OCI-LY1 (cell line): ENCODE results near the gene COG6.

Experiments used
- H2AFZ ChIP-seq: fragments of 200-600 bp; sonication (generic), shearing (Covaris generic); 2 replicates; pipeline ENCODE4 v1.6.0; 2014; ENCODE audit warnings: antibody characterized with exemption, mild to moderate bottlenecking, low read length
- H3F3A ChIP-seq: fragments of 200-600 bp; sonication (generic), shearing (Covaris generic); 2 replicates; pipeline ENCODE4 v1.6.0; 2014; ENCODE audit warnings: mild to moderate bottlenecking, antibody characterized with exemption, low read length, moderate library complexity; ENCODE audit not compliant: insufficient read depth
- H3K27ac ChIP-seq: fragments of 200-600 bp; sonication (generic); 2 replicates; pipeline ENCODE4 v1.5.1; 2014; ENCODE audit warnings: low read length, mixed run types, mild to moderate bottlenecking, low read depth; ENCODE audit not compliant: poor library complexity, severe bottlenecking
- H3K27me3 ChIP-seq: fragments of 200-600 bp; sonication (generic); 2 replicates; pipeline ENCODE4 v1.6.0; 2014; ENCODE audit warnings: antibody characterized with exemption, mild to moderate bottlenecking, low read length, moderate library complexity; ENCODE audit not compliant: insufficient read depth
- H3K36me3 ChIP-seq: fragments of 200-600 bp; sonication (generic); 2 replicates; pipeline ENCODE4 v1.6.1; 2014; ENCODE audit warnings: mild to moderate bottlenecking, antibody characterized with exemption, low read length, moderate library complexity, mixed read lengths; ENCODE audit not compliant: insufficient read depth
- H3K4me1 ChIP-seq: fragments of 200-600 bp; sonication (generic); 2 replicates; pipeline ENCODE4 v1.5.1; 2014; ENCODE audit warnings: mild to moderate bottlenecking, low read length, moderate library complexity; ENCODE audit not compliant: insufficient read depth, severe bottlenecking
- H3K4me2 ChIP-seq: fragments of 200-600 bp; sonication (generic), shearing (Covaris generic); 2 replicates; pipeline ENCODE4 v1.6.1; 2014; ENCODE audit warnings: low read length
- H3K4me3 ChIP-seq: fragments of 200-600 bp; sonication (generic); 2 replicates; pipeline ENCODE4 v1.5.1; 2014; ENCODE audit warnings: low read length, low read depth, mild to moderate bottlenecking, mixed read lengths; ENCODE audit not compliant: poor library complexity, severe bottlenecking
- H3K79me2 ChIP-seq: fragments of 200-600 bp; shearing (Covaris generic); 2 replicates; pipeline ENCODE4 v1.6.1; 2016; ENCODE audit warnings: mixed run types, low read length, mixed read lengths; ENCODE audit not compliant: insufficient read depth
- H3K9ac ChIP-seq: fragments of 200-600 bp; sonication (generic), shearing (Covaris generic); 2 replicates; pipeline ENCODE4 v1.6.1; 2014; ENCODE audit warnings: mild to moderate bottlenecking, low read length, mixed read lengths
- H3K9me2 ChIP-seq: fragments of 200-600 bp; sonication (generic), shearing (Covaris generic); 2 replicates; pipeline ENCODE4 v1.6.1; 2014; ENCODE audit warnings: low read depth, mild to moderate bottlenecking, low read length, mixed read lengths
- H3K9me3 ChIP-seq: fragments of 200-600 bp; shearing (Covaris generic); 2 replicates; pipeline ENCODE4 v1.6.1; 2014; ENCODE audit warnings: low read length, mixed read lengths
- H4K20me1 ChIP-seq: fragments of 200-600 bp; sonication (generic), shearing (Covaris generic); 2 replicates; pipeline ENCODE4 v1.6.0; 2016; ENCODE audit warnings: mild to moderate bottlenecking, low read length; ENCODE audit not compliant: insufficient read depth
- EZH2 ChIP-seq: fragments of 200-600 bp; sonication (generic), shearing (Covaris generic); IDR thresholded peaks from 2 replicates; pipeline ENCODE4 v1.8.0; 2017; ENCODE audit warnings: borderline replicate concordance, mixed run types, mild to moderate bottlenecking, antibody characterized with exemption, low read length, moderate library complexity, mixed read lengths
- TF ChIP-seq, protein P1 (sequence below): fragments of 200-600 bp; sonication (generic), shearing (Covaris generic); IDR thresholded peaks from 2 replicates; pipeline ENCODE4 v1.5.1; 2017; ENCODE audit warnings: mild to moderate bottlenecking, antibody characterized with exemption, low read length, moderate library complexity, mixed read lengths

Gene COG6

DNA sequence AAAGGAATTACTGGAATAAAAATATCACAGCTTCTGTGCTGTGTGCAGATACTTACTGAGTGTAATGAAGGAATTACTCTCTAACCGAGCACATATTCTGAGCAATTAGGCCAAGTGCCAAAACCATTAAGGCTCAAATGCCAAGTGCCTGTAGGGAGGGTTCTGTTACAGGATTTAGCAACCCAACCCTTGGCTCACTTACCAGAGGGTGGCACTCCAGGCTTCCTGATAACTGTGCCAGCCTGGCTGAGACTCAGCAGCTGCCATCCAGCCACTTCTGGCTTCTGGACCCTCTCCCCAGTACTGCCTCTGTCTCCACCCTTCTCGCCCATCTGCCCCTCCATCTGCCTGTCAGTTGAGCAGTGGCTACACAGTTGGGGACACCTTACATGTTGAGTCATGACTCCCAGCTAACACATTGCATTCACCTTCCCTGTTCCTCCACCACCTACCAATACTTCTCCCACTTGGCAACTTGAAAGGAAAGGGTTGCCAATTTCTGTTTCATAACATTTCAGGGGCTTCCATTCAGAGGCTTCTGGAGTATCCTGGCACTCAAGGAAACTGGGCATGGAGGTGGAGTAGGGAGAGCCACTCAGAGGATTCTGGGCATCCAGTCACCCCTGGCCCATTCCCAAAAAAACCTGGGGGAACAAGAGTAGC, 110.5 kb downstream of the COG6 start:
- no peaks in the 10 kb centered on the region for H3K9me2 ChIP-seq
- no peak overlapping the region for H2AFZ ChIP-seq
- no peak overlapping the region for H3K4me3 ChIP-seq
- no peak overlapping the region for H3K27ac ChIP-seq
- H3K9me3 ChIP-seq, result no peaks in the 10 kb centered on the region
- H3K27me3 ChIP-seq, result no peaks in the 10 kb centered on the region
- no peaks in the 10 kb centered on the region for H3K36me3 ChIP-seq
- H3K79me2 ChIP-seq, result no peaks in the 10 kb centered on the region
- no peak overlapping the region for H3K9ac ChIP-seq
- no peaks in the 10 kb centered on the region for H3F3A ChIP-seq
- H3K4me2 ChIP-seq, result no peak overlapping the region
- no peaks in the 10 kb centered on the region for H4K20me1 ChIP-seq
- TF ChIP-seq EZH2, result no peak
- TF ChIP-seq, protein P1, sequence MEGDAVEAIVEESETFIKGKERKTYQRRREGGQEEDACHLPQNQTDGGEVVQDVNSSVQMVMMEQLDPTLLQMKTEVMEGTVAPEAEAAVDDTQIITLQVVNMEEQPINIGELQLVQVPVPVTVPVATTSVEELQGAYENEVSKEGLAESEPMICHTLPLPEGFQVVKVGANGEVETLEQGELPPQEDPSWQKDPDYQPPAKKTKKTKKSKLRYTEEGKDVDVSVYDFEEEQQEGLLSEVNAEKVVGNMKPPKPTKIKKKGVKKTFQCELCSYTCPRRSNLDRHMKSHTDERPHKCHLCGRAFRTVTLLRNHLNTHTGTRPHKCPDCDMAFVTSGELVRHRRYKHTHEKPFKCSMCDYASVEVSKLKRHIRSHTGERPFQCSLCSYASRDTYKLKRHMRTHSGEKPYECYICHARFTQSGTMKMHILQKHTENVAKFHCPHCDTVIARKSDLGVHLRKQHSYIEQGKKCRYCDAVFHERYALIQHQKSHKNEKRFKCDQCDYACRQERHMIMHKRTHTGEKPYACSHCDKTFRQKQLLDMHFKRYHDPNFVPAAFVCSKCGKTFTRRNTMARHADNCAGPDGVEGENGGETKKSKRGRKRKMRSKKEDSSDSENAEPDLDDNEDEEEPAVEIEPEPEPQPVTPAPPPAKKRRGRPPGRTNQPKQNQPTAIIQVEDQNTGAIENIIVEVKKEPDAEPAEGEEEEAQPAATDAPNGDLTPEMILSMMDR, result peak; percentile 41; the same call in 1 of the 2 replicates
- H3K4me1 ChIP-seq, result peaks cover 12% of the 10 kb centered on the region

DNA sequence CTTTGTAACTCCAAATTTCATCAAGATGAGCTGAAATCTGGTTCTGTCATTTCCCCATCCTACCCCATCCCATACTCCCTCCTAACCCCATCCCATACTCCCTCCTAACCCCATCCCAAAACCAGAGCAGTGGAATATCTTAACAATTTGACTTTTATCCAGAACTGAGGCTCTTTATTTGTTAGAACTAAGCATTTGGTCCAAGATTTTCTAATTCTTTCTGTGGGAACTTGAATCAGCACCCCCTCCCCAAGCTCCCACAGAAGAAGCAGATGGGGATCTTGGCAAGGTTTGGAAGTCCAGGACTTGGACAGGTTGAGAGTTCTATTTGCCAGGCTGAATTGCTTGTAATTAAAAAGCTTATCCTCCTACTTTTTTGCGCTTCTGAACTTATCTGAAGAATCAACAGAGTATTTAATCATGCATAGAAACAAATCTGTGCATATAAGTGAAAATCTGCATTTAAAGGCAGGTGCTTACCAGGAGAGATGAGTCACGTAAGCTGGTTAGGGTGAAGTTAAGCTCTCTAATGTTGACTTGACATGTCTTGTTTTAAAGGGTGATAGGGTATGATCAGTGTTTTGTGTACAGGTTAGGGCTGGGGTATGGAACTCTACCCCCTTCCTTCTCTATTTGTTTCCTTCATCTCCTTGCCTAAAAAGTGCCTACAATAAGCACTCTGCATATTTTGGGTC, 111.1 kb downstream of the COG6 start:
- H3K9ac ChIP-seq, result no peak overlapping the region
- no peak overlapping the region for H2AFZ ChIP-seq
- H3K79me2 ChIP-seq, result no peaks in the 10 kb centered on the region
- no peaks in the 10 kb centered on the region for H3K9me2 ChIP-seq
- no peak overlapping the region for H3K27ac ChIP-seq
- no peaks in the 10 kb centered on the region for H3K9me3 ChIP-seq
- H3K4me3 ChIP-seq, result no peak overlapping the region
- no peak overlapping the region for H3K4me2 ChIP-seq
- H3K4me1 ChIP-seq, result peaks cover 12% of the 10 kb centered on the region
- no peak for TF ChIP-seq EZH2
- TF ChIP-seq, protein P1, result no peak
- H3F3A ChIP-seq, result no peaks in the 10 kb centered on the region
- no peaks in the 10 kb centered on the region for H3K27me3 ChIP-seq
- no peaks in the 10 kb centered on the region for H4K20me1 ChIP-seq
- H3K36me3 ChIP-seq, result no peaks in the 10 kb centered on the region

DNA sequence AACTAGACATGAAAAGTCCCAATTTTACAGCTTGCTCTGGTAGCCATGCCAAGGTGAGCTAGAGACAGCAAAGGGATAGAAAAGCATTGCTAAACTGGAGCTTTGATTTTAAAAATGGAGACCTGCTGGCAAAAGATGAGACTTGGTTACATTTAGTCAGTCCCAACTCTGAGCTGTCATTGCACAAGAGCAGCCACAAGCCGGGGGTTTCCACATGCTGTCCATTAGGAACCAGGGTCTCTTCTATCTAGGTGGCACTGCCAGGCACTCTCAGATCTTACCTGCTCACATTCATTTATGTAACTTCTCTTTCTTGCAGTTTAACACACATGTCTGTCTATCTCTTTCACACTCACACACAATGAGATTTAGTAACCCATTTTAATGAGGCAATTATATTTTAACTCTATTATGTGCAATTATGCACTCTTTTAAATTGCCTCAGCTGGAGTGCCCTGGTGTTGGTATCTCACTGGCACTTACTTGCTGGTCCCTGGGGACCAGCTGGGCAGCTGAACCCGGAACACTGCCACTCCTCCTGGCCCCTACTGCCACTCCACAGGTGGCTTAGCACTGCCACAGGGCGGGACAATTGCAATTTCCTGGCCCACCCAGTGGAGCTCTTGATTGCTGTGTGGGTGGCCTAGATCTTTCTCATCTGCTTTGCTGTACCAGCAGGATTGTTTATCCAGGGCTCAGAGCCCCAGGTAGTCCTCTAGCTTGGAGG, 112.5 kb downstream of the COG6 start:
- H3K9me3 ChIP-seq, result no peaks in the 10 kb centered on the region
- no peaks in the 10 kb centered on the region for H3K36me3 ChIP-seq
- H3K4me3 ChIP-seq, result no peak overlapping the region
- H3K9me2 ChIP-seq, result no peaks in the 10 kb centered on the region
- H3K4me1 ChIP-seq, result peaks cover 12% of the 10 kb centered on the region
- no peaks in the 10 kb centered on the region for H3F3A ChIP-seq
- no peak for TF ChIP-seq EZH2
- TF ChIP-seq, protein P1, result no peak
- H2AFZ ChIP-seq, result no peak overlapping the region
- no peak overlapping the region for H3K9ac ChIP-seq
- H3K27ac ChIP-seq, result no peak overlapping the region
- peak overlapping the region; percentile 21; the same call in 1 of the 2 replicates for H3K4me2 ChIP-seq
- no peaks in the 10 kb centered on the region for H3K79me2 ChIP-seq
- H4K20me1 ChIP-seq, result no peaks in the 10 kb centered on the region
- H3K27me3 ChIP-seq, result no peaks in the 10 kb centered on the region
